AG08396 (cell line): ENCODE data around the gene TPX2.
A peak's percentile ranks its signal among the peaks of the same experiment; 100 is the strongest.

Experiments used
- DNase-seq: peaks from one replicate; pipeline ENCODE4 v3.0.0; 2012; ENCODE audit warnings: low spot score, mixed read lengths

Gene TPX2

DNA sequence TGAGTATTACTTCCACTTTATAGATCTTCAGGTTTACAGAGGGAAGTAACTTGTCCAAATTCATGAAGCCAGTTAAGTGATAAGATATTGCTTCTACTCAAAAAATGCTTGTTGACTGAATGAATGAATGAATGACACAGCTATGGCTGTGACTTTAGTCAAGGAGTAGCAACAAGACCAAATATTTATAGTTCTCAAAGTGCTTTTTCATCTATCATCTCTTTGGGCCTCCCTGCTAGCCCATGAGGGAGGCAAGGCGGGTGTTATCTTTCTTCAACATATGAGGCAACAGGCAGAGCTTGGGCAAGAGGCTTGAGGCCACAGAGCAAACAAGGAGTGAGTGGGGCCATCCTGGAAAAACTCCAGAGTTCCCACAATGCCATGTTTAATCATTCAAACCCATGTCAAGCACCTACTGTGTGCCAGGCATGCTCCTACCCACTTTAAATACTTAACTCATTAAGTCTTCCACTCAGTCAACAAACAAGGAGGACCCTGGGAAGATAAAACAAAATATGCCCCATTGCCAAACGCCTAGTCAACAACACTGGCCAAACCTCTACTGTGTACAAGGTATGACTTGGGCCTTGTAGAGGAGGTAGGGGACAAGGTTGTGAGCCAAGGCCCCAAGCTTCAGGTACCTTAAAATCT, 32.4 kb upstream of the TPX2 start:
- no peak for DNase-seq

DNA sequence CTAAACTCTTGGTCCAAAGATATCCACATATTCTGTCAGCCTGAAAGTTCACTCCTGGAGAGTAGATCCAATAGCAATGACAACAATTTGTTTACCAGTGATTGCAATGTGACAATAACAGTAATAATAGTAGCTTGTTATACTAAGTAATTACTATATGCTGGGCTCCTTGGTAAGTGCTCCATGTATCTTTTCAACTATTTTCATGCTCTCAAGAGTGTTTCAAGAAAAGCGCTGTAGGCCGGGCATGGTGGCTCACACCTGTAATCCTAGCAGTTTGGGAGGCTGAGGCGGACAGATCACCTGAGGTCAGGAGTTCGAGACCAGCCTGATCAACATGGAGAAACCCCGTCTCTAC, 31.9 kb upstream of the TPX2 start:
- no peak for DNase-seq

DNA sequence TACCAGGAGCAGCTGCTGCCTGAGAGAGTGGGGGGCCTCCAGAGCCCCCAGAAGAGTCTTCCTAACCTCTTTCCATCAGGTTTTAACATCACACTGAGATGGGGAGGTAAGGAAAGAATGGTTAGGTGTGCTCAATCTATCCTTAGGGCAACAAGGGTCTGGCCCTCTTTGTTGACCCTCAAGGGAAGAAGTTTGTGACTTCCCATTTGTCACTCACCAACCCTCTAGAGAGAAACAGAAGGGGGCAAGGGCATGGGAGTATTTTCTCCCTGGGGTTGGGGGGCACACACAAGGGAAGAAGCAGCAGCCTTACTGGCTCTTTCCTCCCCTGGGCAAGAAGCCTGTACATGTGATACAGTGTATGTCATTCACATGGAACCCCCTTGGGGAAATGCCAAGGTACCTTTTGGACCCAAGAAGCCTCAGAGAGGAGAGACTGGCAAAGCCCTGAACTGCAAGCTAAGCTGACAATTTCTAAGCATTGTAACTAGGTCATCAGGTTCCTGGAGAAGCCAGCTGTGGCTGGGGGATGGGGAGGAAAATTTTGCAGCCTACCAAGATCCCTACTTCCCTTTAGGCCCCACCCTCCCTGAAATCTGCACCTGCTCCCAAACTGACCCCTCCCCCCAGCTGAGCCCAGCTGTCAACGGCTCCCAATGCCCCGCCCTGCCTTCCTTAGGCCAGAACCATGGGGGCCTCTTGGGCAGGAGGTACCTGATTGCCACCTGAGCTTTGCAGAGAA, 30.9 kb upstream of the TPX2 start:
- DNase-seq, result no peak

DNA sequence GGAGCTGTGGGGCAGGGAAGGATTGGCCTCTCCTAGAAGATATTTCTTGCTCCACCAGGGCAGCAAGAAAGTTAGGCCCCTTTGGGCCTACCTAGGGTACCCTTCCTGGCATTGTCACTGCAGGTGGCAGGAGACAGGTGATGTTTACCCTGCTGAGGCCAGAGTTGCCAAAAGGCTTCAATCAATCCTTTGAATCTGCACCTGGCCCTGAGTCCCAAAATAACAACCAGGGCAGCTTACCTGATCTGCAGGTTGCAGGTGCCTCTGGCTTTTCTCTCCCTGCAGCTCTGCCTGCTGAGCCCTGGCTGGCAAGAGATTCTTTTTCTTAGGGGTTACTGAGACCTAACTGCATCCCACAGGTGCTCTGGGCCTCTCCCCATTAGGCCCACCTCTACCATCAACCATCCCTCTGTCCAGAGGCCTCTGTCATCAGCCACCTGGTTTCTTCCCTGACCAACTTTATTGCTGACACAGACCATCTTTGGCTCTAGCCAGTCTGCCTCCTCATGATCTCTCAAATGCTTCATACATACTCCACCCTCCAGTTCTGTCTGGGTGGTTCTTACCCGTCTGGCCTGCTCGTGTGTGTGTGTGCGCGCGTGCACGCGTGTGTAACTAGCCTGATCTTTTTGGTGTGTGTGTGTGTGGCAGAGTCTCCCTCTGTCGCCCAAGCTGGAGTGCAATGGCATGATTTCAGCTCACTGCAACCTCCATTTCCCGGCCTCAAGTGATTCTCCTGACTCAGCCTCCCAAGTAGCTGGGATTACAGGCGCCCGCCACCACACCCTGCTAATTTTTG, 30.2 kb upstream of the TPX2 start:
- no peak for DNase-seq

DNA sequence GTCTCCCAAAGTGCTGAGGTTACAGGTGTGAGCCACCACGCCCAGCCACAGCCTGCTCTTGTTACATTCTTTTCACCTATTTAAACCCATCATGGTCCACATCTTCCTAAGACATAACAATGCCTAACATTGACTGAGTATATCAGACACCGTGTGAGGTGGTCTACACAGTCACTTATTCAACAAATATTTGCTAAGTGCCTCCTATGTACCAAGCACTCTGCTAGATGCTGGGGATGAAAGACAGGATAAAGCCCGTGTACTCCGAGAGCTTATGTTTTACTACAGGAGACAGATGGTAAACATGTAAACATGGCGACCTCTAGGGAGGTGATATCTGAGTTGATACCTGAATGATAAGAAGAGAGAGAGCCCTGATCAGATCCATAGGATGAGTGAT, 29.2 kb upstream of the TPX2 start:
- no peak for DNase-seq

DNA sequence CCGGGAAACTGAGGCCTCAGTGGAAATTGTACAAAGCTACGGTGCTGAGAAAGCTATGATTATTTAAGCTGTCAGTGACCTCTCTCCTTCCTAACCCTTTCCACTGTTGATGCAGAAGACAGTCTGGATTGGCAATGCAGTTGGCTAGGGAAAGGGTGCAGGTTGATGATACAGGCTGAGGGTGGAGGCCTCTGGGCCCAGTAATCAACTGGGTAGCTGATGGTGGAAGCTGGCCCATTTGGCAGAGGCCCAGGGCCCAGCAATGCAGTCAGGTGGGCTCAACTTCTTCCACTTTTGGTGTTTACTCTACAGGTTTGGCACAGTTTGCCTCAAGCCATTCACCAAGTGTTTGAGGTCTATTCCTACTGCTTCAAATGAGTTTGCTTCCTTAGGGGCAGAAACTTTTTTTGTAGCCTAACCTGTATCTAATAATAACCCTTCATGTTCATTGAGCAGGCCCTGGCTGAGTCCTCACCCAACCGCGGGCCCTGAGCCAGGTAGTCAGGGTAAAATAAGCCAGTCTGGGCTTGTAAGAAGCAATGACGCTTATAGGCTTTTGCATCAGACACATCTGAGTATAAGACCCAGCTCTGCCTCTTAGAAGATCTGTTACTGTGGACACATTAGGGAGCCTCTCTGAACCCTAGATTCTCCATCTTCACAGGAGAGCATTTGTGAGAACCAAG, 28.5 kb upstream of the TPX2 start:
- no peak for DNase-seq

DNA sequence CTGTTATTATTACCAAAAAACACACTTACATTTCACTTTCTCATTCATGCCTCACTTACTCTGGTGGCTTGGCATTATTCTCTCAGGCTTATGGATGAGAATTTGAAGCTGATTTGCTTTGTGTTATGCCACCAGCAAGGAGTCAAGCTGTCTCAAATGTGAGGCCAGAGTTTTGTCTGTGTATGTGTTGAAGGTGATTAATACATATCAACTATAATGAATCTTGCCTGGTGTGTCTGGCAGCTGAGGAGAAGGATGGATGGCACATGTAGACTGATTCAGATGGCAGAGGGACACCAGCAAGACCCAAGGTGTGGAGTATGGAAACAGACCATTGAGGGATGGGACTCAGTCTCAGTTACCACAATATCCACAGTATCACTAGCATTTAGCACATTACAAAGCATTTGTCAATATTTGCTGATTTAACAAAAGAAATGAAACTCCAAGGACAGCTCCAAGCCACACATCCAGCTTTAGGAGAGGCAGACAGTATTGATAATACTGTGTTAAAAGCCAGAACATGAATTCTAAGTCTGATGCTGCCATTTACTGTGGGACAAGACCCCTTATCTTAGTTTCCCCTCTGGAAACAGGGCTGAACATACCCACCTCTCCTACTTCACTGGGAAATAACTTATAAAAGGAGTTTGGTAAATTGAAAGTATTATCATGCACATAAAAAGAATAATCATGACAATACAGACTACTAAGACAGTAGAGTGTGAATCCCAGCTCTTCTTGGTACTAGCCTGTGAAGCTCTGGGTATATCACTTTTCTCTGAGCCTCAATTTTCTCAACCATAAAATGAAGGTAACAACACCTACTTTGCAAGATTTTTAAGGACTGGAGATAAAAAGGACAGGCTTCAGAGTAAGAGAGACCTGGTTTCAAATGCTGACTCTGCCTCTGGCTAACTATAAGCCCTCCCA, 27.6 kb upstream of the TPX2 start:
- DNase-seq, result no peak

DNA sequence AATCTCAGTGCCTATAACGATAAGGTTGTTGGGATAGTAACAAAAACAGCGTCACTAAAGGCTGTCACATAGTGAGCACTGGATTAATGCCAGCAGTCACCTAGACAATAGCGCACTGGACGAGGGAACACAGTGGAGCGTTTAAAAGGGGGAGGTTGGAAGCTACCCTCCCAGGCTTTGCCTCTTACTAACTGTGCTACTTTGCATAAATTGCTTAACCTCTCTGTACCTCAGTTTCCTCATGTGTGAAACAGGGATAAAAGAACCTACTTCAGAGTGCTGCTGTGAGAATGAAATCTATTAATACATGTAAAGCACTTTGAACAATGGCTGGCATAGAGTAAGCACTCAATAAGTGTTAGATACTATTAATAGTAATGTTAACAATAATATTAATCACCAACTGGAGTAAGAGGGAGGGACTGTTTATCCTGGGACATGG, 27.0 kb upstream of the TPX2 start:
- DNase-seq, result no peak

DNA sequence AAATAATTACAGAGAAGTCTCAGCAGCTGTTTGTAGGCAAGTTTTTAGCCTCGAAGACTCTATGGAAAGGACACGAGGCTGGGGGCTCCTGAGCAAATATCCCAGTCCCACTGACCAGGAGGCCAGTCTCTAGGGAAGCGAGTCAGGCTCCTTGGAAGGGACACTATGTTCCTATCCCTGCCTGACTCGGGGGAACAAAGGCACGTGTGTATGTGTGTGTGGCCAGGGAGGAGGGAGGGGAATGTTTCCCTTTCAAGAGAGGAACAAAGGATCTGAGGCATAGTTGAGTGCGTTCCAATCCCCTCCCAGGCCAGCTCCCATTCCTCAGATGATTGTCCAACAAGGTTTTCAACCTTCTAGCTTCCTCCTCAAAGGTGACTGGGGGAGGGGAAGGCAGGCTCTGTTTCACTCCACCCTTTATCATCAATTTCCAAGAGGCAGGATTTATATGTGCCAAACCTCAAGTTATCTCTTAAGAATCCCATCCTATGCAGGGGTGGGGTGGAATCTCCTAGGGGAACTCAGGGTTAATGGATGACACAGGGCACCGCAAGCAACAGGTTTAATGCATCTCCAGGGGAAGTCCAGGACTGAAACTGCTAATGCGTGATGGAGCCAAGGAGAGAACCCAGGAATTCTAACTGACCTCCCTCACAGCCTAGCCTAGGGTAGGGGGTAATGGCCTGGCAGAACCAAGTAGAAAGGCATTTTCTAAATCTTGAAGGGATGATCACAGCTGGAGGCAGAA, 26.4 kb upstream of the TPX2 start:
- DNase-seq, result peak; percentile 71

DNA sequence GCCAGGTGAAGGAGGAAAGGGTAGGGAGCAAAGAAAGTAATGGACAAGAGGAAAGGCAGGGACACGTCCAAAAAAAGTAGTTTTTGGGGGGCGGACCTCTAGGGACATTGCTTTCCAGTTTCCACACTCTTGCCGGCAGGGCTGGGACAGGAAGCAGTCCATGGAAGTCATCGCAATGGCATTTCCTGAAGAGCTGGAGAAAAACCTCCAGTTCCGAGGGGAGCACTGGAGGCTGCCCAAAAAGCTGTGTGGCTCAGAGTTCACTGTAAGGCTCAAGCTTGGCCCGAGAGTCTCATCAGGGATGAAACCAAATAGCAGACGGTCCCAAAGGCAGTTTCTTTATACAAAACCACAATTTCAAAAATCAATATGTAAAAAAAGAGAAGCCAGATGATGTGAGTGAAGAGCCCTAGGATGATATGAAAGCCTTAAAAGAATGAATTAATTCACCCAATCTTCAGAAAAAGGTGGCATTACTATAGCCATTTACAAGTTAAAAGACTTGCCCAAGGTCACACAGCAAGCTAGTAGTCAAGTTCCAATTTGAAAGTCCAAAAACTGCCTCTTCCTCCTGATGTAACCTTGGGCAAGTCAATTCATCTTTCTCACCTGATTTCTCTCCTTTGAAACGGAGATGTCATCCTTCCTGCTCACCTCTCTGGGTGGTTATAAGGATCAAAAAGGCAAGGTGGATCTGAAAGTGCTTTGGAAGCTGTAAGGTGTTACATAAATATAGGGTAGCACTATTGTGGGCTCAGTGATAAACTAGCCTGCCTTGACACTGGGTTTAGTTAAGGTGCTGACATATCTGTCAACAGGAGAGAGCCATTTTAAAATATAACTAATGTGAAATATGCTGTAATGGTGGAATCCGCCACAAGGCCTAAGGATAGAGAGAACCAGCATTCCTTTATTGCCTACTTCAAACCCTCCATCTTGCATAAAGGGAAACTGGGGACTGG, 25.5 kb upstream of the TPX2 start:
- peak; percentile 84 for DNase-seq

DNA sequence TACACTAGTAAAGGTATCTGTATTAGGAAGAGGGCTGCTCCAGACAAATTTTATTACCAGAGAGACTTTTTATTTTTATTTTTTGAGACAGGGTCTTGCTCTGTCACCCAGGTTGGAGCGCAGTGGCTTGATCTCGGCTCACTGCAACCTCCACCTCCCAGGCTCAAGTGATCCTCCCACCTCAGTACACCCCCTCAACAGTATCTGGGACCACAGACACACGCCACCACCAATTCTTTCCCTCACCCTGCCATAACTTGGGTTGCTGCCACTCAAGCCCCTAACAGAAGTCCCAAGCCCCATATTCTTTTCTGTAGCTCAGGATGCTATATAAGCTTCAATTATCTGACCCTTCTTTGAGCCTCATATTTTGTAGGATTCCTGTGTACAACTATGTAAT, 23.3 kb upstream of the TPX2 start:
- DNase-seq, result no peak

DNA sequence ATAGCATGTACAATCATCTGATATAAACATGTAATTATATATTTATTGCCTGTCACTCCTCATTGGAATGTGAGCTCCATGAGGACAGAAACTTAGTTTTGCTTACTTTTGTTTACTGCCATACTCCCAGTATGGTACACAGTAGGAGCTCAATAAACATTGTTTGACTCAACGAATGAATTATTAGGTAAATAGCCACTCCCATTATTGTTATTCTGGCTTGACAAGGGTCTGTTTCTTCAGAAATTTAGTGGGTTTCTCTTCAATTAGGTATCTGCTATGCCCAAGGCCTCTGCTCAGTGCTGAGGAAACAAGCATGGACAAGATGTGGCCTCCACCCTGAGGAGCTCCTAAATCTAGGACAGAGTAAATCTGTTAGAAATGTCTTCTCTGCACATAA, 22.7 kb upstream of the TPX2 start:
- no peak for DNase-seq

DNA sequence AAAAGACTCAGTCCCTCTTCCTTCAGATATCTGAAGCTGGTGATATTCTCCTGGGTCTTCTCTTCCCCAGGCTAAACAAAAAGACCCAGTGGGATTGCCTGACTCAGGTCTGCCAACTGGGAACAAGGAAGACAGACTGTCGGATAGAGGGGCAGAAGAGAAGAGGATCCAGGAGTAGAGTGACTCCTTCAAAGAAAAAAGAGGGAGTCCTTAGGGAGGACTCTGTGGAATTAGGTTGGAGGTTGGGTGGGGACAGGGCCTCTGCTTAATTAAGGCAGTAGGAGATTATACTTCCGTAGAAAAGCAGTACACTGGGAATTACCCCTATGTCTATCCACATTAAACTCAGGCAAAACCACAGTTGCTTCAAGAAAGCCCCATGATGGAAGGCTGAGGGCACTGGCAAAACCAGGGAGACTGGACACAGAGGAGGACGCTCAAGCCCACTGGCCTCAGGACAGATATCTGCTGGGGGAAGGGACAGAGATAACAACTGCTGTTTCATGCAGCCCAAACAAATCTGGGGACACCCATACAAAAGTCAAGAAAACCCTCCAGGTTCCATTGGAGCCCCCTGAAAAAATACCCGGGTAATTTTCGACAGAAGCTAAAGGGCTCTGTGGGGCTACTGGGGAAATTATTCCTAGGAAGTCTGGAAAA, 22.1 kb upstream of the TPX2 start:
- no peak for DNase-seq

DNA sequence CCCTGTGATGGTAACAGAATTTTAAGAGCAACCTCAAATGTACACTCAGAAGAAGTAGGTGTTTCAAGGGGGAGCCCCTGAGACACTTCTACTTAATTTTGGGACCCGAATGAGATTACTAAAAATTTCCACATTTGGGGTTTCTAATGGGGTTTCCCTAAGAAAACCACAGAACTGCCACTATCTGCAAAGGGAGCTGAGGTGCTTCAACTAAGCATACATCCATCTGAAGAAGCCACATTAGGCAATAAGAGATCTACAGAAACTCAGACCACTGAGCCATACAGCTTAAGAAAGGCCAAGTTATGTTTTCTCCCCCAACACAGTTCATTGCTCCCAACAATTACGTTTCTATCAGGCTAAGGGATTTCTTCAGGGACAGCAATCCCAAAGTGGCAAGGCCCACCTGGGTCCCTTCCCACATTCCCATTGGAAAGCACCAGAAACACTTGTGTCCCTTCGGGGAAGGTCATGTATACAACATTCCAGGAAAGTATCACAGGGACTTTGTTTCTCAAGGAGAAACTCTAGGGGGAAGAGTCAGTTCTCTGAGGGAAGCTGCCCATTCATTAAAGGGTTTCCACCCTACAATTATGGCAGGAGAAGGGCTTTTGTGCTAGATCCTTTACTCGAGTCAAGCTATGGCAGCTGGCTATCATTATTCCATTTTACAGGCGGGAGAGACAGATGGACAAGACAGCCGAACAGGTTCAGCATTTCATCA, 21.4 kb upstream of the TPX2 start:
- no peak for DNase-seq

DNA sequence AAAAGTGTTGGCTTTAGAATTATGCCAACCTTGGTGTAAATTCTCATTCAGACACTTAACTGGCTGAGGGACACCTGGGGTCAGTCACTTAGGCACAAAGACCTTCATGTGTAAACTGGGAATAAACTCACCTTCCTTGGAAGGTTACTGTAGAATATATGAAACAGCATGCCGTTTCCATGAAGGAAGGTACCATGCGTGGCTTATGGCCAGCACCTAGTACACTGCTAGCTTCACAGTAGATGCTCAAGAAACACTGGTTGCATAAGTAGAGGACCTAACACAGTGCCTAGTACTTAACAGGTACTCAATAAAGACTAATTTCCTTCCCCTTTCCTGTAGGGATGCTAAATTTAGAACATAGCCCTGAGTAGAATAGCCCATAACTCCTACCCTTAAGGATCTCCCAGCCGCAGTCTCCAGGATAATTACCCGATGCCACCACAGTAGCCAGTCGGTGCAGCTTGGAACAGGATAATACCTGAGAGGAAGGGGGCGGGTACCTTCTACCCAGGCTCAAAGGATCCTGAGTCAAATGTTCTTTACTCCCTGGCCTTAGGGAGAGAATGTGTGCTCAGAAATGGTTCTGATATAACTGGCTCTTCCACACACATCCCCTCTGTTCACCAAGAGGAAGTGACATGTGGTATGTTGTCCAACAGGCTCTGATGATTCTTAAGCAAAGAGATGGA, 20.0 kb upstream of the TPX2 start:
- no peak for DNase-seq

DNA sequence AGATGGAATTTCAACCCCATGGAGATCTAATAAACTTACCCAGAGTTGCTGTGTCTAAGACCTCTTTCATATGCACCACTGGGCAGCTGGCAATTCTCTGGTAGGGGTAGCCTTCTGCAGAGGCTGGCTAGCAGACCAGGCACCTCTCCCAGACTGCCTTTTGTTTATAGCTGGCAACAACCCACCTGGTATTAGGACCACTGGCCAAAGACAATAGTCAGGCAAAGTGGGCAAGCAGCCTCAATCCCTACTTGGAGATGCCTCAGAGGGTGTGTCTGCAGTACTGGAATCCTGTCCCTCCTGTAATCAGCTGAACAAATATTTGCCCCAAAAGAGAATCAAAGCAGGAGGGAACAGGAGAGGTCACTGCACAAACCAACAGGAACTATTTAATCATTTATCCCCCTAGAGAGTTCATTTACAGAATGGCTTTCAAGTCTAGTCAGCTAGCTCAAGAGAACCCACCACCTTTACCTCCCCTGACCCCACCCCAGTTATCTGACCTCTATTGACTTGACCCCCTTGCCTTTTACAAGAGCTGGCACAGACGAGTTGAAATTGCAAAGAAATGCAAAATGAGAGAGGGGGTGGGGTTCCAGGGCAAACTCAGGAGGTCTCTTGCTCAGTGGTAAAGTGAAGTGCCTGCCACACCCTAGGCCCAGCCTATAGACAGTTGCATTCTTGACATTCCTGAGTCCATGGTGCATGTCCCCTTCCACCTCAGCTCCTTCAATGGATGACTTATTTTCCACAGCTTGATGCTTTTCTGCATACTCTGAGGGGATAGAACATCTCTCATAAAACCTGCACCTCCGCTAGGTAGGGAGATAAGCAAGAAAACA, 19.2 kb upstream of the TPX2 start:
- no peak for DNase-seq
